ENCODE data around the gene TLE3. TPM values are rescaled to one million over a fixed set of nuclear protein-coding genes. Genes with fewer than 3 reads are reported as not detected.

Gene TLE3
- total and polyA plus RNA-seq, 3 experiments from 2014 or later = 19.4 to 76.5 (median 73.1) TPM

DNA sequence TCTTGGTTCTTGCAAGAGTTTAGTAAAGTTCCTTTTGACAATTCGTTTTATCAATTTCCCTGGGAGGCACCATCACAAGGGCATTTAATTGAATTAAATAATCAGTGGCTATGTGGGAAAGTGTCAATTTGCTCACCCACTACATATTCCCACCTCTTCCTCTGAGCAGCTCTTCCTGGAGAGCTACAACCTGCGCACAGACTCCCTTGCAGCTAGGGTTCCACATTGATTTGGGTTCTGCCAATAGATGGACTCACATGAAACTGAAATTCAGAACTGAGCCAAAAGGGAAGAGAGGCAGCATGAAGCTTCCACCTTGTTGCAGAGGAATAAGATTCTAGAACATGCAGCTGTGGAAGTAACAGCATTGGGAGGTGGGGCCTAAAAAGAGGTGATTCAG lies 94.8 kb downstream of the TLE3 start:
- Mint-ChIP-seq H3K27me3 (peaks cover 2 to 3% of the 10 kb centered on the region in 2 donors), H3K9me3 (peaks cover 0 to 13% (median 12%) of the 10 kb centered on the region in 5 donors), H3K4me3 (no peak overlapping the region), H3K27ac (no peak overlapping the region), H3K36me3 (peaks cover 0 to 13% (median 0%) of the 10 kb centered on the region in 3 donors), H3K4me1 (no peaks in the 10 kb centered on the region)
- POLR2A ChIA-PET = no interaction called here
- Histone ChIP-seq H3K9me3 (ENCODE audit: low read length) (no peaks in the 10 kb centered on the region), H3K36me3 (ENCODE audit: insufficient read depth, low read length) (no peaks in the 10 kb centered on the region), H3K4me3 (ENCODE audit: low read length) (no peak overlapping the region), H3K27ac (ENCODE audit: low read depth, low read length) (no peak overlapping the region), H3K4me1 (ENCODE audit: insufficient read depth, low read length) (no peaks in the 10 kb centered on the region), H3K27me3 (ENCODE audit: insufficient read depth, low read length, poor library complexity, severe bottlenecking) (no peaks in the 10 kb centered on the region)
- CTCF ChIA-PET = no interaction called here
- no peak for DNase-seq

DNA sequence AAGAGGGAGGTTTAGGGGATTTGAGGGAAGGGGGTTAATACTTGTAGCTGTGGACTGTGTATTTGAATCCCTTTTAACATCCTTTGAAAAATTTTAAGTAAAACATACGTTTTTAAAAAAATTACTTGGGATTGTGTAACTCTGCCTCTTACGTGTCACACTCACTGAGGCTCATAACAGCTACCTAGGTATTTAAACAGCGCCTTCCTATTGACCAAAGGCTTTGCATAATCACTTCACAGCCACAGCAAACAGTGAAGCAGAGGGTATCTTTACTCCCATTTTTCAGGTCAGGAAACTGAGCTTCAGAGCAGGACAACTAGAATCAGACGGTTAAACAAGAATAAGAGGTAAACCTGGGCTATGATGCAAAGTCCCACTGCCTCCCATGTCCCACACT lies 95.9 kb downstream of the TLE3 start:
- no peaks in the 10 kb centered on the region for H3K27me3 ChIP-seq (ENCODE audit: insufficient read depth, low read length, poor library complexity, severe bottlenecking)
- H3K4me3 Mint-ChIP-seq = no peak overlapping the region
- no peak overlapping the region for H3K4me3 ChIP-seq (ENCODE audit: low read length)
- H3K9me3 Mint-ChIP-seq = peaks cover 0 to 13% (median 12%) of the 10 kb centered on the region in 5 donors
- no peak for DNase-seq
- no peak overlapping the region for H3K27ac Mint-ChIP-seq
- no peak overlapping the region for H3K27ac ChIP-seq (ENCODE audit: low read depth, low read length)
- H3K4me1 Mint-ChIP-seq = no peaks in the 10 kb centered on the region
- H3K36me3 Mint-ChIP-seq = peaks cover 0 to 13% (median 0%) of the 10 kb centered on the region in 3 donors
- no peaks in the 10 kb centered on the region for H3K4me1 ChIP-seq (ENCODE audit: insufficient read depth, low read length)
- CTCF ChIA-PET = no interaction called here
- no peaks in the 10 kb centered on the region for H3K9me3 ChIP-seq (ENCODE audit: low read length)
- no peaks in the 10 kb centered on the region for H3K36me3 ChIP-seq (ENCODE audit: insufficient read depth, low read length)
- peaks cover 2% of the 10 kb centered on the region in 2 donors for H3K27me3 Mint-ChIP-seq
- POLR2A ChIA-PET = no interaction called here

DNA sequence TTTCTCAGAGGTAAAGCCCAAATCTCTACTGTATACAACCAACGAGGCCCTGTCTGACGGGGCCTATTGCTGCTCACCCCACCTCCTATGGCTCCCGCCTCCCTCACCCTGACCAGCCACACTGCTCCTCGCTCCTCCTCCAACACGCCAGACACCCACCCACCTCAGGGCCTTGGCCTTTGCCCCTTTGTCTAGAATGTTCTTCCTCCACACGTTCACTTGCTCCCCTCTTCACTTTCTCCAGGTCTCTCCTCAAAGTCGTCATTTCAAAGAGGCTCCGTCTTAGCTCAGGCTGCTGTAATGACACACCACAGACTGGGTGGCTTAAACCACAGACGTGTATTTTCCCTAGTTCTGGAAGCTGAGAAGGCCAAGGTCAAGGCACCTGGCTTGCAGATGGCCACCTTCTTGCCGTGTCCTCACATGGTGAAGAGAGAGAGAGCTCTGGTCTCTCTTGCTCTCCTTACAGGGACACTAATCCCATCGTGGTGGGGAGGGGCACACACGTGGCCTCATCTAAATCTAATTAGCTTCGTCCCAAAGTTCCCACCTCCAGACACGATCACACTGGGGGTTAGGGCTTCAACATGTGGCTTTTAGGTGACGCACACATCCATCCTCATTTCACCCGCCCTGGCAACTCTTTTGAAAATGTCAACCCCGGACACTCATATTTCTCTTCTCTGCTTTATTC lies 98.2 kb downstream of the TLE3 start:
- ChIA-PET CTCF (no interaction called here), POLR2A (no interaction called here)
- no peaks in the 10 kb centered on the region for H3K4me1 Mint-ChIP-seq
- no peaks in the 10 kb centered on the region for H3K27me3 ChIP-seq (ENCODE audit: insufficient read depth, low read length, poor library complexity, severe bottlenecking)
- H3K4me1 ChIP-seq (ENCODE audit: insufficient read depth, low read length) = no peaks in the 10 kb centered on the region
- H3K4me3 ChIP-seq (ENCODE audit: low read length) = no peak overlapping the region
- no peak overlapping the region for H3K4me3 Mint-ChIP-seq
- H3K27ac Mint-ChIP-seq = no peak overlapping the region
- H3K9me3 ChIP-seq (ENCODE audit: low read length) = no peaks in the 10 kb centered on the region
- peaks cover 0 to 14% (median 12%) of the 10 kb centered on the region in 5 donors for H3K9me3 Mint-ChIP-seq
- H3K36me3 ChIP-seq (ENCODE audit: insufficient read depth, low read length) = no peaks in the 10 kb centered on the region
- peaks cover 0 to 2% of the 10 kb centered on the region in 2 donors for H3K27me3 Mint-ChIP-seq
- peaks cover 0 to 13% (median 2%) of the 10 kb centered on the region in 3 donors for H3K36me3 Mint-ChIP-seq
- H3K27ac ChIP-seq (ENCODE audit: low read depth, low read length) = no peak overlapping the region
- no peak for DNase-seq

DNA sequence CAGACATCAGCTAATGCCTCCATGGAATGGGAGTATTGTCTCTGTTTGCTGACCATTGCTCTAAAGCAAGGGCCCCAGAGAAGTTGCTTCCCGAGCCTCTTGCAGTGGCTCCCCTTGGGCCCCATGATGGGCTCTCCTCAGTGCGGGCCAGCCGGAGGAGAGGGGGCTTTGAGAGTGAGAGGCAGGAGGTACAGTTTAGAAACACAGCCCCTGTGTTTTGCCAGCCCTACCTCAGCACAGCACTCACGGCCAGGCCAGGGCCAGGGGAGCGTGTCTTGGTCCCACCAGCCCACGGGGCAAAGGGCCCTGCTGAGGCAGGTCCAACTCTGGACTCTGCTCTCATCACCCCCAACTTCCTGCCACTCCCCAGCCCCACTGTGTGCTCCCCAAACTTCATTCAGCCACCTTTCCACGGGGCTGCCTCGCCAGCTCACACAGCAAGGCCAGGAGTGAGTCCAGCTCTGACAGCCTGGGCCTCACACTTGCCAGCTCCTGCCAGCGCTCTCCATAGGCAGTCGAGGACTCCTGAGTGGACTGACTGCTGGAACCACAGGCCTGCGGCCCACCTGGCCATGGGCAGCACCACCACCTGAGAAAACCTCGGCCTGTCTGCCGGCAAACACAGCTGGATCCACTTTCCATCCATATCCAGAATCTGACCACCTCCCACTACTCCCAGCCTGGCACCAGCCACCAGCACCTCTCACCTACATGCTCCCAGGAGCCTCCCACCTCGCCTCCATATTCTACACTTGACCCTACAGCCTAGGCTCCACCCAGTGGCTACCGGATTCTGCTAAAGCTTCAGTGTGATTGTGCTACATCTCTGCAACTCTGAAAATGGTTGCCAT lies 99.0 kb downstream of the TLE3 start:
- no peaks in the 10 kb centered on the region for H3K4me1 ChIP-seq (ENCODE audit: insufficient read depth, low read length)
- no peak overlapping the region for H3K4me3 ChIP-seq (ENCODE audit: low read length)
- no peak overlapping the region for H3K27ac ChIP-seq (ENCODE audit: low read depth, low read length)
- no peaks in the 10 kb centered on the region for H3K9me3 ChIP-seq (ENCODE audit: low read length)
- Mint-ChIP-seq H3K27ac (no peak overlapping the region), H3K9me3 (peaks cover 0 to 14% (median 12%) of the 10 kb centered on the region in 5 donors), H3K4me3 (no peak overlapping the region), H3K27me3 (peaks cover 0 to 2% of the 10 kb centered on the region in 2 donors), H3K36me3 (peaks cover 0 to 13% (median 2%) of the 10 kb centered on the region in 3 donors), H3K4me1 (no peaks in the 10 kb centered on the region)
- POLR2A ChIA-PET = no interaction called here
- no peaks in the 10 kb centered on the region for H3K36me3 ChIP-seq (ENCODE audit: insufficient read depth, low read length)
- DNase-seq = no peak
- no peaks in the 10 kb centered on the region for H3K27me3 ChIP-seq (ENCODE audit: insufficient read depth, low read length, poor library complexity, severe bottlenecking)
- CTCF ChIA-PET = no interaction called here

DNA sequence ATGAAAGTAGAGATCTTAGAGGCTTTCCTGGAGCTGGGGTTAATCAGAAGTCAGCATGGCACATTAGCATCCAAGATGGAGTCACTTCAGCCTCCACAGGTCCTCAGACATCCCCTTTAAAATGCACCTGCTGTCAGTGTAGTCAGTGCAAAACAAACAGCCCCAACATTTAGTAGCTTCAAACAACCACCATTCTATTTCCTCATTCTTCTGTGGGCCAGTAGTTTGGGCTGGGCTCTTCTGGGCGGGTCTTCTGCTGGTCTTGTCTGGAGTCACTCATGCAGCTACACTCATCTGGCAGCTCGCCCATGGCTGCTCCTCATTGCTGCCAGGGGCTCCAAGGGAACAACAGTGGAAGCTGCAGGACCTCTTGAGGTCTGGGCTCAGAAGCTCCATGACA lies 99.9 kb downstream of the TLE3 start:
- Histone ChIP-seq H3K4me3 (ENCODE audit: low read length) (no peak overlapping the region), H3K27ac (ENCODE audit: low read depth, low read length) (no peak overlapping the region), H3K4me1 (ENCODE audit: insufficient read depth, low read length) (no peaks in the 10 kb centered on the region), H3K36me3 (ENCODE audit: insufficient read depth, low read length) (no peaks in the 10 kb centered on the region), H3K9me3 (ENCODE audit: low read length) (no peaks in the 10 kb centered on the region), H3K27me3 (ENCODE audit: insufficient read depth, low read length, poor library complexity, severe bottlenecking) (no peaks in the 10 kb centered on the region)
- POLR2A ChIA-PET = no interaction called here
- Mint-ChIP-seq H3K4me3 (peak overlapping the region in 1 of 7 donors; percentile 63), H3K9me3 (peaks cover 0 to 8% (median 7%) of the 10 kb centered on the region in 5 donors), H3K27ac (no peak overlapping the region), H3K36me3 (peaks cover 0 to 6% (median 2%) of the 10 kb centered on the region in 3 donors), H3K4me1 (no peaks in the 10 kb centered on the region), H3K27me3 (peaks cover 0 to 2% of the 10 kb centered on the region in 2 donors)
- CTCF ChIA-PET = no interaction called here
- no peak for DNase-seq
